DND-41 (cell line): ENCODE results near the gene CPAMD8.
"Not testable (repeated sequence)": the region's sequence is repeated elsewhere in the genome, so short reads cannot be mapped to it uniquely, and the experiment has no call there.

Experiments used
- ATAC-seq: fragments of 200-7000 bp; cut with Tn5 transposase; 3 replicates; pipeline ENCODE4 v1.9.1; 2021; ENCODE audit warnings: low read depth; ENCODE audit not compliant: insufficient read depth
- DNase-seq: peaks from one replicate; pipeline ENCODE4 v3.0.0-alpha.2; 2020
- H2AFZ ChIP-seq: 2 replicates; pipeline ENCODE4 v1.6.0; 2012; ENCODE audit warnings: low read depth, low read length
- H3K27ac ChIP-seq: 2 replicates; pipeline ENCODE4 v1.5.1; 2012; ENCODE audit warnings: low read length, inconsistent platforms
- H3K27me3 ChIP-seq: fragments of 200-600 bp; sonication (generic); 2 replicates; pipeline ENCODE4 v1.6.0; 2012; ENCODE audit warnings: low read length, mild to moderate bottlenecking, inconsistent platforms; ENCODE audit not compliant: insufficient read depth, poor library complexity
- H3K36me3 ChIP-seq: 2 replicates; pipeline ENCODE4 v1.5.1; 2012; ENCODE audit warnings: low read length, inconsistent platforms; ENCODE audit not compliant: insufficient read depth
- H3K4me1 ChIP-seq: 2 replicates; pipeline ENCODE4 v1.5.1; 2012; ENCODE audit warnings: mild to moderate bottlenecking, low read length; ENCODE audit not compliant: insufficient read depth
- H3K4me2 ChIP-seq: 2 replicates; pipeline ENCODE4 v1.6.0; 2012; ENCODE audit warnings: mild to moderate bottlenecking, moderate library complexity, low read length, inconsistent platforms; ENCODE audit not compliant: insufficient read depth
- H3K4me3 ChIP-seq, 2 experiments: fragments of 200-600 bp in 1 of 2; shearing (Covaris generic) in 1 of 2; 2 replicates each; pipeline ENCODE4 v1.5.1; 2012 to 2016; ENCODE audit warnings: inconsistent platforms in 2 of 2, low read length in 2 of 2, mild to moderate bottlenecking in 2 of 2, low read depth in 1 of 2, moderate library complexity in 1 of 2
- H3K79me2 ChIP-seq: 2 replicates; pipeline ENCODE4 v1.6.0; 2012; ENCODE audit warnings: low read length, inconsistent platforms; ENCODE audit not compliant: insufficient read depth
- H3K9ac ChIP-seq: 2 replicates; pipeline ENCODE4 v1.6.0; 2012; ENCODE audit warnings: low read depth, mild to moderate bottlenecking, inconsistent platforms, low read length, moderate library complexity
- H3K9me3 ChIP-seq: 2 replicates; pipeline ENCODE4 v1.5.1; 2012; ENCODE audit warnings: low read length, moderate library complexity, mild to moderate bottlenecking, inconsistent platforms; ENCODE audit not compliant: insufficient read depth, severe bottlenecking
- H4K20me1 ChIP-seq: 2 replicates; pipeline ENCODE4 v1.6.0; 2012; ENCODE audit warnings: low read length; ENCODE audit not compliant: insufficient read depth
- CTCF ChIP-seq: IDR thresholded peaks from 2 replicates; pipeline ENCODE4 v1.5.1; 2012; ENCODE audit warnings: borderline replicate concordance, low read length, moderate library complexity, mild to moderate bottlenecking; ENCODE audit not compliant: poor library complexity, severe bottlenecking; ENCODE audit errors: extremely low read depth
- EZH2 ChIP-seq: IDR thresholded peaks from 3 replicates; pipeline ENCODE4 v1.6.1; 2012; ENCODE audit warnings: borderline replicate concordance, low read depth, mild to moderate bottlenecking, moderate library complexity, low read length, inconsistent platforms; ENCODE audit not compliant: severe bottlenecking

Gene CPAMD8

GRCh38 chr19:16875584-16876555 lies 150.7 kb downstream of the CPAMD8 start:
- no peak for DNase-seq
- Histone ChIP-seq H3K4me2 (no peak overlapping the region), H4K20me1 (peaks cover 6% of the 10 kb centered on the region), H3K9me3 (peaks cover 5% of the 10 kb centered on the region), H3K79me2 (peaks cover 14% of the 10 kb centered on the region), H3K36me3 (peaks cover 83% of the 10 kb centered on the region), H3K9ac (no peak overlapping the region), H2AFZ (no peak overlapping the region), H3K4me1 (no peaks in the 10 kb centered on the region), H3K27me3 (no peaks in the 10 kb centered on the region), H3K4me3 (no peak overlapping the region), H3K27ac (no peak overlapping the region)
- TF ChIP-seq CTCF (no peak), EZH2 (no peak)
- ATAC-seq, result no peak

GRCh38 chr19:16874978-16875299 lies 151.7 kb downstream of the CPAMD8 start:
- Histone ChIP-seq H3K79me2 (peaks cover 14% of the 10 kb centered on the region), H3K36me3 (peaks cover 80% of the 10 kb centered on the region)
- H4K20me1 ChIP-seq, H3K4me1 ChIP-seq, H3K4me2 ChIP-seq, H3K4me3 ChIP-seq, DNase-seq, H3K9me3 ChIP-seq, H3K27ac ChIP-seq, ATAC-seq, H3K27me3 ChIP-seq, H2AFZ ChIP-seq, H3K9ac ChIP-seq: not testable (repeated sequence)

GRCh38 chr19:16874250-16874977 lies 152.2 kb downstream of the CPAMD8 start:
- Histone ChIP-seq H4K20me1 (peaks cover 6% of the 10 kb centered on the region), H3K27ac (no peak overlapping the region), H3K4me1 (no peaks in the 10 kb centered on the region), H3K79me2 (peaks cover 14% of the 10 kb centered on the region), H3K9me3 (no peaks in the 10 kb centered on the region), H3K27me3 (no peaks in the 10 kb centered on the region), H3K9ac (no peak overlapping the region), H3K36me3 (peaks cover 80% of the 10 kb centered on the region), H2AFZ (no peak overlapping the region), H3K4me3 (no peak overlapping the region), H3K4me2 (no peak overlapping the region)
- TF ChIP-seq EZH2 (no peak), CTCF (no peak)
- DNase-seq (no peak), ATAC-seq (no peak)

- Histone ChIP-seq H3K4me2 (no peak overlapping the region), H4K20me1 (peaks cover 6% of the 10 kb centered on the region), H3K27me3 (no peaks in the 10 kb centered on the region), H3K9ac (no peak overlapping the region), H3K9me3 (no peaks in the 10 kb centered on the region), H3K36me3 (peaks cover 80% of the 10 kb centered on the region), H2AFZ (no peak overlapping the region), H3K27ac (no peak overlapping the region), H3K4me1 (no peaks in the 10 kb centered on the region), H3K79me2 (peaks cover 14% of the 10 kb centered on the region), H3K4me3 (no peak overlapping the region)
- ATAC-seq (no peak), DNase-seq (no peak)
- TF ChIP-seq EZH2 (no peak), CTCF (no peak)
Measured at GRCh38 chr19:16873594-16873993, 153.0 kb downstream of the CPAMD8 start.
